ENCODE results near the gene CDK14. TPM values are rescaled to one million over a fixed set of nuclear protein-coding genes. Genes with fewer than 3 reads are reported as not detected.
A peak's percentile ranks its signal among the peaks of the same experiment; 100 is the strongest.

Gene CDK14
- total and polyA plus RNA-seq, 10 of the 15 experiments (the other 5 are each of a cell fraction or from before 2014, with no cell fraction given), result 6.5 to 61.3 (median 24.2) TPM

DNA sequence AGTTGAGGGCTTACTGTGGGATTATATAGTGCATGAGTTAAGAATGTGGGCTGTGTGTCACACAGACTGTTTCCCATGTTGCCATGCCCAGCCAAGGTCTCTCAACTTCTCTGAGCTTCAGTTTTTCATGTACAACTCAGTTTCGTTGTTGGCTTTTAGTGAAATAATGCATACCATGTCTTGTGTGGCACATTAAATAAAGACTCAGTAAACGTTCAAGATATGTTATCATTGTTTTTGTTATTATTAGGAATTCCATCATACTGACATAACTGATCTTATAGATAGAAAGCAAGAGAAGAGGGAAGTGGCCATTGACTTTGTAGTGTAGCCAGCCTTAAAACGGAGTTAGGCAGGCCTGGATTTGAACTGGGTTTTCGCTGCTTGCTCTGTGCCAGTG is 2.9 kb downstream of the CDK14 start:
- peaks cover 10% of the 10 kb centered on the region for H3K4me1 ChIP-seq (ENCODE audit: control insufficient read depth, insufficient read depth, low read length)
- no peak overlapping the region for H3K4me3 ChIP-seq
- ATAC-seq, result no peak
- WGBS (ENCODE audit: insufficient coverage, insufficient replicate concordance, low lambda C conversion rate, missing lambda C conversion rate), result 88% methylated on average over 4 of the region's 4 CpGs
- H3K27ac ChIP-seq (ENCODE audit: control insufficient read depth, insufficient read depth), result no peak overlapping the region
- RAD21 ChIA-PET (ENCODE audit: unreplicated experiment), result interaction anchor here (1.1 to 4.0 kb wide), 3 partner anchors 27 to 47 kb away, joined by 3 to 14 read pairs (median 5); no protein-coding TSS in a partner anchor
- no TSS peak for BruUV-seq (replicated peaks)
- SMC1A ChIA-PET (ENCODE audit: uncharacterized antibody, unreplicated experiment), result interaction anchor here (1.0 to 7.3 kb wide), 13 partner anchors 9 to 436 kb away, joined by 3 to 45 read pairs (median 5); no protein-coding TSS in a partner anchor
- CTCF ChIA-PET, result interaction anchor here (1.3 kb wide), 1 partner anchor 30 kb away, joined by 6 read pairs; no protein-coding TSS in a partner anchor
- POLR2A ChIA-PET, result interaction anchor here (0.6 to 2.6 kb wide), 4 partner anchors 14 to 110 kb away, joined by 3 to 11 read pairs (median 4); no protein-coding TSS in a partner anchor
- H3K27me3 ChIP-seq (replicated peaks in 1 of 2; ENCODE audit: control insufficient read depth in 2 of 2, insufficient read depth in 2 of 2, low read length in 1 of 2), result no peaks in the 10 kb centered on the region
- H3K36me3 ChIP-seq (ENCODE audit: control insufficient read depth in 2 of 2, insufficient read depth in 2 of 2, low read length in 1 of 2), result no peaks in the 10 kb centered on the region
- no peak for DNase-seq (ENCODE audit: low read depth, low spot score)
- no peaks in the 10 kb centered on the region for H3K9me3 ChIP-seq (replicated peaks; ENCODE audit: control insufficient read depth, insufficient read depth, low read length)
- H2AFZ ChIP-seq (ENCODE audit: control insufficient read depth, low read depth, low read length), result no peak overlapping the region
- intact Hi-C loops (cut with micrococcal nuclease; ENCODE audit: unreplicated experiment), result loop anchor here (5.0 to 10.0 kb wide), 2 partner anchors 108 to 436 kb away; no protein-coding TSS in a partner anchor
- no peaks in the 10 kb centered on the region for H4K20me1 ChIP-seq (ENCODE audit: control insufficient read depth, insufficient read depth)
- H3K4me2 ChIP-seq (ENCODE audit: control insufficient read depth, insufficient read depth), result peak overlapping the region; percentile 15
- TF ChIP-seq, protein P1, sequence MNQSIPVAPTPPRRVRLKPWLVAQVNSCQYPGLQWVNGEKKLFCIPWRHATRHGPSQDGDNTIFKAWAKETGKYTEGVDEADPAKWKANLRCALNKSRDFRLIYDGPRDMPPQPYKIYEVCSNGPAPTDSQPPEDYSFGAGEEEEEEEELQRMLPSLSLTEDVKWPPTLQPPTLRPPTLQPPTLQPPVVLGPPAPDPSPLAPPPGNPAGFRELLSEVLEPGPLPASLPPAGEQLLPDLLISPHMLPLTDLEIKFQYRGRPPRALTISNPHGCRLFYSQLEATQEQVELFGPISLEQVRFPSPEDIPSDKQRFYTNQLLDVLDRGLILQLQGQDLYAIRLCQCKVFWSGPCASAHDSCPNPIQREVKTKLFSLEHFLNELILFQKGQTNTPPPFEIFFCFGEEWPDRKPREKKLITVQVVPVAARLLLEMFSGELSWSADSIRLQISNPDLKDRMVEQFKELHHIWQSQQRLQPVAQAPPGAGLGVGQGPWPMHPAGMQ (IDR thresholded peaks at IDR 0.05; ENCODE audit: borderline replicate concordance), result no peak
- TF ChIP-seq ASH2L (IDR thresholded peaks at IDR 0.05; ENCODE audit: borderline replicate concordance, low read depth), result no peak
- TF ChIP-seq CBX5 (IDR thresholded peaks at IDR 0.05; ENCODE audit: low read depth), result no peak
- TF ChIP-seq HDGF (IDR thresholded peaks at IDR 0.05), result no peak
- TF ChIP-seq NR2F1 (conservative IDR thresholded peaks at IDR 0.05), result no peak
- TF ChIP-seq, protein P2, sequence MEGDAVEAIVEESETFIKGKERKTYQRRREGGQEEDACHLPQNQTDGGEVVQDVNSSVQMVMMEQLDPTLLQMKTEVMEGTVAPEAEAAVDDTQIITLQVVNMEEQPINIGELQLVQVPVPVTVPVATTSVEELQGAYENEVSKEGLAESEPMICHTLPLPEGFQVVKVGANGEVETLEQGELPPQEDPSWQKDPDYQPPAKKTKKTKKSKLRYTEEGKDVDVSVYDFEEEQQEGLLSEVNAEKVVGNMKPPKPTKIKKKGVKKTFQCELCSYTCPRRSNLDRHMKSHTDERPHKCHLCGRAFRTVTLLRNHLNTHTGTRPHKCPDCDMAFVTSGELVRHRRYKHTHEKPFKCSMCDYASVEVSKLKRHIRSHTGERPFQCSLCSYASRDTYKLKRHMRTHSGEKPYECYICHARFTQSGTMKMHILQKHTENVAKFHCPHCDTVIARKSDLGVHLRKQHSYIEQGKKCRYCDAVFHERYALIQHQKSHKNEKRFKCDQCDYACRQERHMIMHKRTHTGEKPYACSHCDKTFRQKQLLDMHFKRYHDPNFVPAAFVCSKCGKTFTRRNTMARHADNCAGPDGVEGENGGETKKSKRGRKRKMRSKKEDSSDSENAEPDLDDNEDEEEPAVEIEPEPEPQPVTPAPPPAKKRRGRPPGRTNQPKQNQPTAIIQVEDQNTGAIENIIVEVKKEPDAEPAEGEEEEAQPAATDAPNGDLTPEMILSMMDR (IDR thresholded peaks at IDR 0.05 in 2 of 3, conservative IDR thresholded peaks at IDR 0.05 in 1 of 3; ENCODE audit: control insufficient read depth in 2 of 3, extremely low read depth in 1 of 3, insufficient read depth in 1 of 3, low read depth in 3 of 3, low read length in 3 of 3), result no peak
- TF ChIP-seq, protein P3, sequence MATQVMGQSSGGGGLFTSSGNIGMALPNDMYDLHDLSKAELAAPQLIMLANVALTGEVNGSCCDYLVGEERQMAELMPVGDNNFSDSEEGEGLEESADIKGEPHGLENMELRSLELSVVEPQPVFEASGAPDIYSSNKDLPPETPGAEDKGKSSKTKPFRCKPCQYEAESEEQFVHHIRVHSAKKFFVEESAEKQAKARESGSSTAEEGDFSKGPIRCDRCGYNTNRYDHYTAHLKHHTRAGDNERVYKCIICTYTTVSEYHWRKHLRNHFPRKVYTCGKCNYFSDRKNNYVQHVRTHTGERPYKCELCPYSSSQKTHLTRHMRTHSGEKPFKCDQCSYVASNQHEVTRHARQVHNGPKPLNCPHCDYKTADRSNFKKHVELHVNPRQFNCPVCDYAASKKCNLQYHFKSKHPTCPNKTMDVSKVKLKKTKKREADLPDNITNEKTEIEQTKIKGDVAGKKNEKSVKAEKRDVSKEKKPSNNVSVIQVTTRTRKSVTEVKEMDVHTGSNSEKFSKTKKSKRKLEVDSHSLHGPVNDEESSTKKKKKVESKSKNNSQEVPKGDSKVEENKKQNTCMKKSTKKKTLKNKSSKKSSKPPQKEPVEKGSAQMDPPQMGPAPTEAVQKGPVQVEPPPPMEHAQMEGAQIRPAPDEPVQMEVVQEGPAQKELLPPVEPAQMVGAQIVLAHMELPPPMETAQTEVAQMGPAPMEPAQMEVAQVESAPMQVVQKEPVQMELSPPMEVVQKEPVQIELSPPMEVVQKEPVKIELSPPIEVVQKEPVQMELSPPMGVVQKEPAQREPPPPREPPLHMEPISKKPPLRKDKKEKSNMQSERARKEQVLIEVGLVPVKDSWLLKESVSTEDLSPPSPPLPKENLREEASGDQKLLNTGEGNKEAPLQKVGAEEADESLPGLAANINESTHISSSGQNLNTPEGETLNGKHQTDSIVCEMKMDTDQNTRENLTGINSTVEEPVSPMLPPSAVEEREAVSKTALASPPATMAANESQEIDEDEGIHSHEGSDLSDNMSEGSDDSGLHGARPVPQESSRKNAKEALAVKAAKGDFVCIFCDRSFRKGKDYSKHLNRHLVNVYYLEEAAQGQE (IDR thresholded peaks at IDR 0.05; ENCODE audit: low read depth, low read length), result no peak
- TF ChIP-seq, protein P4, sequence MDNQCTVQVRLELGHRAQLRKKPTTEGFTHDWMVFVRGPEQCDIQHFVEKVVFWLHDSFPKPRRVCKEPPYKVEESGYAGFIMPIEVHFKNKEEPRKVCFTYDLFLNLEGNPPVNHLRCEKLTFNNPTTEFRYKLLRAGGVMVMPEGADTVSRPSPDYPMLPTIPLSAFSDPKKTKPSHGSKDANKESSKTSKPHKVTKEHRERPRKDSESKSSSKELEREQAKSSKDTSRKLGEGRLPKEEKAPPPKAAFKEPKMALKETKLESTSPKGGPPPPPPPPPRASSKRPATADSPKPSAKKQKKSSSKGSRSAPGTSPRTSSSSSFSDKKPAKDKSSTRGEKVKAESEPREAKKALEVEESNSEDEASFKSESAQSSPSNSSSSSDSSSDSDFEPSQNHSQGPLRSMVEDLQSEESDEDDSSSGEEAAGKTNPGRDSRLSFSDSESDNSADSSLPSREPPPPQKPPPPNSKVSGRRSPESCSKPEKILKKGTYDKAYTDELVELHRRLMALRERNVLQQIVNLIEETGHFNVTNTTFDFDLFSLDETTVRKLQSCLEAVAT (IDR thresholded peaks at IDR 0.05), result no peak
- TF ChIP-seq SIN3A (IDR thresholded peaks at IDR 0.05; ENCODE audit: low read depth, low read length), result no peak
- no peak for TF ChIP-seq ZNF24 (IDR thresholded peaks at IDR 0.05)
- TF ChIP-seq SRF (IDR thresholded peaks at IDR 0.05; ENCODE audit: low read depth in 2 of 2, low read length in 2 of 2), result no peak
- no peak for TF ChIP-seq ZNF217 (IDR thresholded peaks at IDR 0.05)
- in situ Hi-C loops (cut with MboI), result no loop called here
- FAIRE-seq, result no peak
- no peak overlapping the region for H3K9ac ChIP-seq (ENCODE audit: control insufficient read depth, insufficient read depth, low read length)
- H3K79me2 ChIP-seq (ENCODE audit: control insufficient read depth, insufficient read depth, low read length), result peaks cover 42% of the 10 kb centered on the region

Data from GM12878 (cell line).